Superior temporal gyrus (tissue), 1 donor: ENCODE results near the gene RSRC1.
"Not testable (repeated sequence)": the region's sequence is repeated elsewhere in the genome, so short reads cannot be mapped to it uniquely, and the experiment has no call there.

Source experiments
- DNase-seq: peaks from one replicate; pipeline ENCODE4 v3.0.0-alpha.2; 2016; ENCODE audit errors: extremely low spot score

Gene RSRC1

DNA sequence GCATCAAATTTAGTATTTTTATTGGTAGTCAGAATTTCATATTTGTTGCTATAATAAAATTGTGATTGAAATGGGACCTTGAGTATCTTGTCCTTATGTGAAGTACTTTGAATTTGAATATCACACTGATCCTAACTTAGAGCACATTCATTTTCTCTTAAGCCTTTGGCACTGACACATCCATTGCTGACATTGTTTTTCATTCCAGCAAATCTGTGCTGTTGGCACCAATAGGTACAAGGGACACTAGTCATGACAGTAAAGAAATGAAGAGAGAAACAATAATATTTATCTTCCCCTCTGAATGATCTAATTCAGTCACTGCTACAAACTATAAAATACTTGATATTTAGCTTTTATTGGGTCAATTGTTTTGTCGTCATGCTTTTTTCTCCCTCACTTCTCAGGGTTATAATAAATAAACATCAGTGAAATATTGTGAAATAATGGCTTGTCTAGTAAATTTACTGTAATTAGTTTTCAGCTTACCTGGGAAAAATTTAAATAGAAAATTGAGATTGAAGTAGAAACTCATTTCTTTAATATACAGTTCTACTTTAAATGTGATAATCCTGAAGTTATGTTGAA is 294.3 kb downstream of the RSRC1 start:
- DNase-seq: no peak

DNA sequence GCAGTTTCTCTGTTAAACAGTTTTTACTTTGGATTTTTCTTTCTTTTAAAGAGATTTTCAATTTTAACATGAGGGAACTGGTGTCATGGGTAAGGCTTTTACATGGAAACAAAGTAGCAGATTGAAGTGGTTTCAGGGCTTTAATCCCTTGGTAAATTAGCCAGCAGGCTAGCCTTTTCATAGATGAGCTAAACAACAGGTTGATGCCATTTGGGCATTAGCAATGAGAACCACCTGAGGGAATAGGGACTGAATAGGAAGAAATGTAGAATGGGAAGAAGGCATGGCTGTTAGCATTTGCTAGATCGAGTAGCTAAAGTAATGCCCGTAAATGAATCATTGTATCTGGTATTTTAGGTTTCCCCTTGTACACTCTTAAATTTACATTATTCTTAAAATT is 295.6 kb downstream of the RSRC1 start:
- DNase-seq: no peak

- DNase-seq: no peak
Observed at GRCh38 chr3:158407844-158408517, 298.1 kb downstream of the RSRC1 start.

GRCh38 chr3:158408518-158408897 is 298.6 kb downstream of the RSRC1 start:
- not testable (repeated sequence) for DNase-seq

- DNase-seq: no peak
Observed at GRCh38 chr3:158418035-158418434, 308.1 kb downstream of the RSRC1 start.

GRCh38 chr3:158419820-158420653 is 310.1 kb downstream of the RSRC1 start:
- no peak for DNase-seq

DNA sequence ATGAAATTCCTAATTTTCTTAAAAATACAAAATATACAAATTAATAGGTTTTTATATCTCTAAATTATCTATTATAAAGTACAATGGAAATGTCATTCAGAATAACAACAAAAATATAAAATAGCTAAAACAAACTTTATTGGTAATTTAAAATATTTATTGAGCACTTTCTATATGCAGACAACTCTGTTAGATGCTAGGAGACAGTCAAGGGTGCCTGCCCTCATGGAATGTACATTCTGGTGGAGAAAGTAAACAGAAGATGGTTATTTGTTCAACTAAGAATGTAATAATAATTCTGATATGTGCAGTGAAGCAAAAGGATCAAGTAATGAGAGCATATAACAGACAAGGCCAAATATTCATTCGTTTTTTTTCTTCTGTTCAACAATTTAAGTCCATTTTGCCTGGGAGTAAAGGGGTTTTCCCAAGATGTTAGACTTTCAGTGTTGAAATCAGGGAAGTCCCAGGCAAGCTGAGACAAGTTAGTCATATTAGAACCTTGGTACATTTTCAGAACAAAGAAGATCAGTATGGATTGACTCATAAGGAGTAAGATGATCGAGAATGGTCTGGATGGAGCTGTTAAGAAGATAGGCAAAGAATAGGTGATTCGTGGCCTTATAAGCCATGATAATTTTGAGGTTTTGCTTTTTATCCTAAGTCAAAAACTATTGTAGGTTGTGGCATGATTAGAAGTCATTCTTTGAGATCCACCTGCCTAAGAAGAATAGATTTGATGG is 310.9 kb downstream of the RSRC1 start:
- DNase-seq: no peak

- DNase-seq: no peak
Observed at GRCh38 chr3:158430448-158430847, 320.6 kb downstream of the RSRC1 start.

DNA sequence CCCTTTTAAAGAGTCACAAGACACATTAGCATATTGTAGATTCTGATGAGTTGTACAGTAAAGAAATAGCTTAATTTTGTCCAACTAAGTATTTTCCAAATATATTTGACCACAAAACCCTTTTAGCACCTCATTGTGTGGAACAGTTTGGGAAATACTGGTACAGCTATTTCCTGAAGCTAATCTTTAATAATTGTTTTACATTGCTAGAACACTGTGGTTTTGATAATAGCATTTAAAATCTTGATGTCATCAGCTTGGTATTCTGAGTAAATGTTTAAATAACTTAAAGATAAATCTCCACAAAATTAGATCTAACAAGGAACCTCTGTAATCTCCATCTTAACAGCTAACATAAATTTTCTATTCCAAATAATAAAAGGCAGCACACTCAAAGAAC is 321.1 kb downstream of the RSRC1 start:
- DNase-seq: no peak

DNA sequence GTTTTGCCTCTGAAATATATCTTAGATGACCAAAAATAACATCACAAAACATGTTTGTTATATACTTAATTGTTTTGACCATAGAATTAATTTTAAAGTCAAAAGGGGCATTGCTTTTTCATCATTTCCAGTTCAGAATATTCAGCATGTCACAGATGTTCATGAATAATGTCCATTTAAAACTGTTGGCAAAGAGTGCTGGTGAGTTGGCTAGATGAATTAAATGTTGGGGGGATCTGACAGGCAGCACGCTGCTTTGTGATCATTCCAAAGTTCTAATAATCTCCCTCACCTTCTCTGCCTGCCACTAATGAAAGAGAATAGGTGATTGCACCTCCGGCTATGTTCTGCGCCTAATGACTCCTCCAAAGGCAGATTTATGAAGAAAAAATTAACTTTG is 321.9 kb downstream of the RSRC1 start:
- DNase-seq: peak; percentile 16

- peak; percentile 93 for DNase-seq
Observed at GRCh38 chr3:158434412-158435038, 324.6 kb downstream of the RSRC1 start.

DNA sequence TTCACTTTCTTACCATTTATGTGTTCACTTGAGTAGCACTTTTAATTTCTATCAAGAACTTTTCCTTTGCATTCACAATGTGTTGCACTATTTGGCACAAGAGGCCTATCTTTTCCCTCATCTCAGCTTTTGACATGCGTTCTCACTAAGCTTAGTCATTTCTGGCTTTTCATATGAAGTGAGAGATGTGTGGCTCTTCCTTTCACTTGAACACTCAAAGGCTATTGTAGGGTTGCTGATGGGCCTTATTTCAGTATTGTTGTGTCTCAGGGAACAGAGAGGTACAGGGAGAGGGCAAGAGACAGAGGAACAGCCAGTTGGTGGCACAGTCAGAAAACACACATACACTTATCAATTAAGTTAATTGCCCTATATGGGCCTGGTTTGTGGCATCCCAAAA is 333.7 kb downstream of the RSRC1 start:
- DNase-seq: no peak

- no peak for DNase-seq
Observed at GRCh38 chr3:158447408-158447807, 337.5 kb downstream of the RSRC1 start.

GRCh38 chr3:158451405-158452055 is 341.6 kb downstream of the RSRC1 start:
- no peak for DNase-seq

DNA sequence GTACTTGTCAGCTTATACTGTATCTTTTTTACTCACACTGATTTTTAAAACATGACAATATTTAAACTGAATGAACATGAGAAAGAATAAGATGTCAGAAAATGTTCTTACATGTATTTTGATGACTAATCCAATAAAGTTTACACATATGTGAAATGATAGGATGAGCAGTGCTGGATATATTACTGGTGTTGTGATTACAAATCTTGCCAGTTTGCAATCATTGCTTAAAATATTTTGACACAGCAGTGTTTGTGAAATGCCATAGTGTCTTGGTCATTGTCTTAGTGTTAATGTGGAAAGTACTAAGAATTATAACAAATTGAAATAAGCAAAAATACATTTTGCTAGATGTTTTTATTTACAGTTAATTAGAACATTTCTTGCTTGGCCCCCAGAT is 342.4 kb downstream of the RSRC1 start:
- DNase-seq: no peak

GRCh38 chr3:158453004-158453403 is 343.1 kb downstream of the RSRC1 start:
- DNase-seq: no peak

DNA sequence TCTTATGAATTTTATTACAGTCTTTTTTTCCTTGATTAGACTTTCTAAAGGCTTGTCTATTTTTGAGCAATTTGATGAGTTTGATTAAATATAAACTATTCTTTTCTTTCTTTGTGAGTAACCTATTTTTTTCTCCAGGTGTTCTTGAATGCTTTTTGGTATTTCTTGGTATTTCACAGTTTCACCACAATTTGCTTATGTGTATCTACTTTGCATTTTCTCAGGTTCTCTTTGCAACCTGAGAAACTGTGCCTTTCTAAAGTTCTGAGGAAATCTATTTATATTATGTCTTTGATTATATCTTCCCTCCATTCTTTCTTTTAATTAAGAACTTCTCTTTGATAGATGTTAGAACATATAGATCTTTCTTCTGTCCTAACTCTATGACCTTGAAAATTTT is 344.0 kb downstream of the RSRC1 start:
- no peak for DNase-seq

- no peak for DNase-seq
Observed at GRCh38 chr3:158455406-158455805, 345.5 kb downstream of the RSRC1 start.

DNA sequence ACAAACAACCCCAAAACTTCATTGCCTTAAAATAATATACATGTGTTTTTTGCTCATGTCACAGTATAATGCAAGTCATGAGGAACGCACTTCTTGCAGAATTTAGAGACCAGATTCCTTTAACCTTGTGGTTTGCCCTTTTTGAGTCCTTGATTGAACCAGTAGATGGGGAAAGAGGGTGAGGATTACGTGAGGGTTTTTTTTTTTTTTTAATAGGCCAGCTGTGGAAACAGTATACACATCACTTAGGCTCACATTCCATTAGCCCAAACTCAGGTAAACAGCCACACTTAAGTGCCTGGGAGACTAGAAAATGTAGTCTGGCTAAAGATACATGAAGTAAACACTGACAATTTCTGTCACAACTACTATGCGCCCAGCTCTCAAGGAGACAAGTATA is 346.2 kb downstream of the RSRC1 start:
- DNase-seq: no peak

GRCh38 chr3:158458464-158458863 is 348.6 kb downstream of the RSRC1 start:
- no peak for DNase-seq

DNA sequence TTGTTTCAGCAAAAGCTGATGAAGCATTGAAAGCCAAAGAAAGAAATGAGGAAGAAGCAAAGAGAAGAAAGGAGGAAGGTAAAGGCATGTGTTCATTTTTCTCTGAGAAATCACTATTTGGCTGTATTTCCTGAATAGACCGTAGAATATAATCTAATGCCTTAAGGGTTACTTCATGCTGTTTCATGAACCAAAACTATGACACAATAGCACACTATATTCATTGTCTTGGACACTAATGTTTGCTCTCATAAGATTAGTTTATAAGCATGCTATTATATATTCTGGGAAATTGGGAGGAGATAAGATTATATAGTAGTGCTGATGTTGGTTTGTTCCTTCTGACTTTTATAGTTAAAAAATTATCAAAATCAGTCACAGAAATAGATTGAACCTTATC is 351.0 kb downstream of the RSRC1 start:
- DNase-seq: no peak
